ENCODE data around the gene PLXNC1.

DNA sequence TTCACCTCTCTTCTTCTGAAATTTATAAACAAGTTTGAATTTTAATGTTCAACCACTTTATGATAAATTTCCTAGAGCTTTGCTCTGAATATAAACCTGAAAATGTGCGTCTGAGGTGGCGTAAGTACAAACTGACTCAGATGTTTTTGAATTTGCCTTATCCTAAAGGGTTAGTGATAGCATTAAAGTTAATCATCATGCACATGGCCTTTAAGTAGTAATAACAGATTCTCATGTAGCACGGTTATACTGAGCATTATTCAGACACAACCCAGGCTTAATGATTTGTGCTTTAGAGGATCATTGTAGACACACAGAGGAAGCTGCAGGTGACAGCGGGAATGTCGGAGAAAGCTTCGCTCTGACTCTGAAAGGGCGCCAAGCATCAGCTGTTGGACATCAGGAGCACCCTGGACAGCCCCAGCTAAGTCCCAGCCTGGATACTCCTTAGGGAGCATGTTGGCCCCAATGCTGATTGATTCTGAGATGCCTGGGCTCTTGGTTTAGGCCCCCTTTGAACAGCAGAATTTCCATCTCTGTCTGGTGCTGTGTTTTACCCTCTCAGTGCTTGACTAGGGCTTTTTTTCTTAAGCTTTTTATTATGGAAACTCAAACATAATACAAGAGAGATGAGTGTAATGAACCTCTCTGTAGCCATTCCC is 91.1 kb downstream of the PLXNC1 start:
- TF ChIP-seq, protein P1, sequence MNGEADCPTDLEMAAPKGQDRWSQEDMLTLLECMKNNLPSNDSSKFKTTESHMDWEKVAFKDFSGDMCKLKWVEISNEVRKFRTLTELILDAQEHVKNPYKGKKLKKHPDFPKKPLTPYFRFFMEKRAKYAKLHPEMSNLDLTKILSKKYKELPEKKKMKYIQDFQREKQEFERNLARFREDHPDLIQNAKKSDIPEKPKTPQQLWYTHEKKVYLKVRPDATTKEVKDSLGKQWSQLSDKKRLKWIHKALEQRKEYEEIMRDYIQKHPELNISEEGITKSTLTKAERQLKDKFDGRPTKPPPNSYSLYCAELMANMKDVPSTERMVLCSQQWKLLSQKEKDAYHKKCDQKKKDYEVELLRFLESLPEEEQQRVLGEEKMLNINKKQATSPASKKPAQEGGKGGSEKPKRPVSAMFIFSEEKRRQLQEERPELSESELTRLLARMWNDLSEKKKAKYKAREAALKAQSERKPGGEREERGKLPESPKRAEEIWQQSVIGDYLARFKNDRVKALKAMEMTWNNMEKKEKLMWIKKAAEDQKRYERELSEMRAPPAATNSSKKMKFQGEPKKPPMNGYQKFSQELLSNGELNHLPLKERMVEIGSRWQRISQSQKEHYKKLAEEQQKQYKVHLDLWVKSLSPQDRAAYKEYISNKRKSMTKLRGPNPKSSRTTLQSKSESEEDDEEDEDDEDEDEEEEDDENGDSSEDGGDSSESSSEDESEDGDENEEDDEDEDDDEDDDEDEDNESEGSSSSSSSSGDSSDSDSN (IDR thresholded peaks at IDR 0.05; ENCODE audit: borderline replicate concordance in 1 of 2, low read depth in 2 of 2, low read length in 2 of 2), result no peak
- no peak for TF ChIP-seq EP300 (IDR thresholded peaks at IDR 0.05; ENCODE audit: low read length)
- TF ChIP-seq CREB1 (IDR thresholded peaks at IDR 0.05), result no peak
- TF ChIP-seq CREB1 (CRISPR knock-in tag; IDR thresholded peaks at IDR 0.05), result no peak
- TF ChIP-seq MAFF (IDR thresholded peaks at IDR 0.05; ENCODE audit: low read length), result no peak
- TF ChIP-seq KAT7 (CRISPR knock-in tag; IDR thresholded peaks at IDR 0.05; ENCODE audit: borderline replicate concordance), result no peak
- no peak for TF ChIP-seq MXI1 (IDR thresholded peaks at IDR 0.05; ENCODE audit: low read depth, low read length)
- TF ChIP-seq ZEB2 (IDR thresholded peaks at IDR 0.05), result no peak
- TF ChIP-seq, protein P2, sequence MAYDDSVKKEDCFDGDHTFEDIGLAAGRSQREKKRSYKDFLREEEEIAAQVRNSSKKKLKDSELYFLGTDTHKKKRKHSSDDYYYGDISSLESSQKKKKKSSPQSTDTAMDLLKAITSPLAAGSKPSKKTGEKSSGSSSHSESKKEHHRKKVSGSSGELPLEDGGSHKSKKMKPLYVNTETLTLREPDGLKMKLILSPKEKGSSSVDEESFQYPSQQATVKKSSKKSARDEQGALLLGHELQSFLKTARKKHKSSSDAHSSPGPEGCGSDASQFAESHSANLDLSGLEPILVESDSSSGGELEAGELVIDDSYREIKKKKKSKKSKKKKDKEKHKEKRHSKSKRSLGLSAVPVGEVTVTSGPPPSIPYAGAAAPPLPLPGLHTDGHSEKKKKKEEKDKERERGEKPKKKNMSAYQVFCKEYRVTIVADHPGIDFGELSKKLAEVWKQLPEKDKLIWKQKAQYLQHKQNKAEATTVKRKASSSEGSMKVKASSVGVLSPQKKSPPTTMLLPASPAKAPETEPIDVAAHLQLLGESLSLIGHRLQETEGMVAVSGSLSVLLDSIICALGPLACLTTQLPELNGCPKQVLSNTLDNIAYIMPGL (CRISPR knock-in tag; IDR thresholded peaks at IDR 0.05), result no peak
- TF ChIP-seq NFRKB (IDR thresholded peaks at IDR 0.05; ENCODE audit: low read depth), result no peak

Measured in K562 (cell line).